SK-N-MC (cell line): ENCODE results near the gene CAMTA1.

Experiments used
- EZH2 ChIP-seq: fragments of 200-600 bp; sonication (generic); IDR thresholded peaks from one replicate; pipeline ENCODE4 v1.6.1; 2017; ENCODE audit warnings: antibody characterized with exemption
- FOXP2 ChIP-seq: optimal IDR thresholded peaks from 2 replicates; pipeline ENCODE3; 2011; ENCODE audit warnings: mild to moderate bottlenecking, moderate library complexity; ENCODE audit not compliant: insufficient read depth; ENCODE audit errors: extremely low read length, control extremely low read depth
- POLR2AphosphoS5 ChIP-seq: IDR thresholded peaks from 2 replicates; pipeline ENCODE4 v1.6.1; 2012; ENCODE audit warnings: mild to moderate bottlenecking, low read depth, low read length, borderline replicate concordance

GRCh38 chr1:7432900-7433380 lies 647.7 kb downstream of the CAMTA1 start:
- no peak for TF ChIP-seq FOXP2
- TF ChIP-seq POLR2AphosphoS5: no peak
- TF ChIP-seq EZH2: no peak
